K562 (cell line): ENCODE results near the gene CD9. TPM values are rescaled to one million over a fixed set of nuclear protein-coding genes. Genes with fewer than 3 reads are reported as not detected.

Experiments used
- ATAC-seq: fragments of 200-7000 bp; cut with Tn5 transposase; 3 replicates; pipeline ENCODE4 v1.9.1; 2020; ENCODE audit warnings: moderate library complexity
- BruUV-seq: library from RNA; stranded (reverse); fragments of 400-500 nt; replicated peaks from 2 replicates; lab custom pipeline; 2021; lab: Mats Ljungman, UMichigan
- CTCF ChIA-PET: fragments of 300-600 bp; formaldehyde crosslinking; extraction: SDS; loops from one replicate; lab custom pipeline; 2021; ENCODE audit warnings: low intra/inter-chr PET ratio; lab: Yijun Ruan, JAX
- POLR2A ChIA-PET: fragments of 300-600, 350-650 bp; sonication (Branson Sonifier 250); formaldehyde crosslinking; extraction: SDS; loops from one replicate; lab custom pipeline; 2021; ENCODE audit warnings: antibody characterized with exemption, inconsistent platforms; lab: Yijun Ruan, JAX
- DNase-seq, 4 experiments: peaks; one replicate each; pipeline versions ENCODE4 v3.0.0 to v3.0.0-alpha.2; 2011 to 2018; ENCODE audit warnings: low spot score in 3 of 4, mixed read lengths in 3 of 4; ENCODE audit errors: extremely low read depth in 1 of 4
- FAIRE-seq: peaks from 2 replicates; lab custom pipeline; 2011; peaks lifted over from hg19 to GRCh38; lab: Jason Lieb, UNC
- H2AFZ ChIP-seq: 2 replicates; pipeline ENCODE4 v1.6.0; 2011; ENCODE audit warnings: low read depth, low read length, control low read depth, inconsistent platforms
- H3K27ac ChIP-seq: fragments of 200-600 bp; 3 replicates; pipeline ENCODE4 v1.8.0; 2011; ENCODE audit warnings: low read depth, mild to moderate bottlenecking, control low read depth, inconsistent platforms, low read length, moderate library complexity, mixed read lengths; ENCODE audit errors: extremely low read depth
- H3K27me3 ChIP-seq, 2 experiments: fragments of 300-600 bp in 1 of 2; 2 replicates in 1 of 2; 3 replicates in 1 of 2; pipeline versions ENCODE4 v1.6.0 to v1.8.0; 2011; ENCODE audit warnings: inconsistent platforms in 2 of 2, low read length in 2 of 2, mild to moderate bottlenecking in 1 of 2, mixed read lengths in 1 of 2, moderate library complexity in 1 of 2; ENCODE audit not compliant: control insufficient read depth in 2 of 2, insufficient read depth in 2 of 2
- H3K36me3 ChIP-seq: fragments of 300-600 bp; 3 replicates; pipeline ENCODE4 v1.8.0; 2011; ENCODE audit warnings: mild to moderate bottlenecking, low read length, inconsistent platforms; ENCODE audit not compliant: control insufficient read depth, insufficient read depth
- H3K4me1 ChIP-seq, 2 experiments: fragments of 200-600 bp in 1 of 2; replicated peaks in 1 of 2; 2 replicates in 1 of 2; 3 replicates in 1 of 2; pipeline versions ENCODE4 v1.5.1 to v1.8.0; 2011; ENCODE audit warnings: inconsistent platforms in 2 of 2, low read length in 2 of 2, mild to moderate bottlenecking in 1 of 2, mixed read lengths in 1 of 2, moderate library complexity in 1 of 2; ENCODE audit not compliant: control insufficient read depth in 2 of 2, insufficient read depth in 2 of 2
- H3K4me2 ChIP-seq: 2 replicates; pipeline ENCODE4 v1.6.1; 2011; ENCODE audit warnings: low read length, control low read depth, inconsistent platforms, mixed read lengths; ENCODE audit not compliant: insufficient read depth
- H3K4me3 ChIP-seq: fragments of 200-600 bp; sonication (generic), shearing (Covaris generic); 2 replicates; pipeline ENCODE4 v1.5.1; 2016; ENCODE audit warnings: control low read depth, inconsistent platforms
- H3K79me2 ChIP-seq: fragments of 200-600 bp; 3 replicates; pipeline ENCODE4 v1.8.0; 2011; ENCODE audit warnings: low read length, inconsistent platforms; ENCODE audit not compliant: control insufficient read depth, insufficient read depth
- H3K9ac ChIP-seq, 2 experiments: 2 replicates each; pipeline versions ENCODE4 v1.6.0 to v1.6.1; 2011; ENCODE audit warnings: low read depth in 2 of 2, low read length in 2 of 2, control low read depth in 1 of 2, inconsistent platforms in 1 of 2, mild to moderate bottlenecking in 1 of 2, mixed read lengths in 1 of 2; ENCODE audit not compliant: insufficient read depth in 1 of 2
- H3K9me1 ChIP-seq: one replicate; pipeline ENCODE4 v1.6.0; 2011; ENCODE audit warnings: inconsistent platforms, mild to moderate bottlenecking, low read length, moderate library complexity; ENCODE audit not compliant: control insufficient read depth, insufficient read depth
- H3K9me3 ChIP-seq: replicated peaks from 2 replicates; pipeline ENCODE4 v1.5.1; 2011; ENCODE audit warnings: low read depth, low read length, inconsistent platforms; ENCODE audit not compliant: control insufficient read depth, insufficient read depth
- H4K20me1 ChIP-seq: replicated peaks from 2 replicates; pipeline ENCODE4 v1.6.1; 2011; ENCODE audit warnings: low read length, inconsistent platforms, mixed read lengths; ENCODE audit not compliant: control insufficient read depth, insufficient read depth
- ATF7 ChIP-seq: fragments of 450-650 bp; IDR thresholded peaks from 2 replicates; pipeline ENCODE4 v1.7.1; 2014; ENCODE audit warnings: mild to moderate bottlenecking, moderate library complexity
- BRD9 ChIP-seq: fragments of 450-650 bp; IDR thresholded peaks from 2 replicates; pipeline ENCODE4 v1.6.1; 2018; ENCODE audit warnings: low read depth; ENCODE audit not compliant: partially characterized antibody
- CBX1 ChIP-seq: sonication (generic); IDR thresholded peaks from 2 replicates; pipeline ENCODE4 v1.6.1; 2016; ENCODE audit warnings: antibody characterized with exemption, low read depth, mild to moderate bottlenecking
- E2F1 ChIP-seq: sonication (generic); formaldehyde crosslinking; IDR thresholded peaks from 2 replicates; pipeline ENCODE4 v1.8.1; 2023; ENCODE audit warnings: mild to moderate bottlenecking, missing genetic modification reagents, moderate library complexity
- EP300 ChIP-seq: IDR thresholded peaks from 2 replicates; pipeline ENCODE4 v1.6.1; 2012; ENCODE audit warnings: low read length, improper control_type of control experiment
- PHF21A ChIP-seq: fragments of 450-650 bp; IDR thresholded peaks from 2 replicates; pipeline ENCODE4 v1.6.1; 2017; ENCODE audit warnings: low read depth, borderline replicate concordance
- RB1 ChIP-seq: fragments of 450-650 bp; IDR thresholded peaks from 2 replicates; pipeline ENCODE4 v1.6.1; 2017; ENCODE audit warnings: low read depth, mild to moderate bottlenecking
- RFX7 ChIP-seq: fragments of 250-450 bp; sonication (Bioruptor Pico); IDR thresholded peaks from 2 replicates; pipeline ENCODE4 v1.5.1; 2021; ENCODE audit warnings: mild to moderate bottlenecking
- TBP ChIP-seq: optimal IDR thresholded peaks from 2 replicates; pipeline ENCODE3; 2011; ENCODE audit warnings: low read depth, low read length, improper control_type of control experiment
- ZNF324 ChIP-seq: fragments of 250-450 bp; sonication (Bioruptor Pico); IDR thresholded peaks from 2 replicates; pipeline ENCODE4 v1.4.0; 2020; ENCODE audit warnings: mild to moderate bottlenecking
- ZNF512 ChIP-seq: IDR thresholded peaks from 2 replicates; pipeline ENCODE4 v1.6.1; 2016; ENCODE audit warnings: missing genetic modification characterization, missing compliant biosample characterization
- ZNF551 ChIP-seq: fragments of 250-450 bp; sonication (Bioruptor Pico); IDR thresholded peaks from 2 replicates; pipeline ENCODE4 v1.5.0; 2021; ENCODE audit warnings: mild to moderate bottlenecking, moderate library complexity
- ZNF764 ChIP-seq: fragments of 250-450 bp; sonication (Bioruptor Pico); IDR thresholded peaks from 2 replicates; pipeline ENCODE4 v1.4.0; 2020; ENCODE audit warnings: low read depth, mild to moderate bottlenecking, moderate library complexity
- WGBS: fragments of 100-300 bp; shearing (Covaris generic); methylation state at CpG from one replicate; pipeline ENCODE4 v1.1.6; 2016; ENCODE audit warnings: low coverage, mixed read lengths; ENCODE audit not compliant: insufficient coverage; ENCODE audit errors: missing lambda C conversion rate; 5-methylcytosine and 5-hydroxymethylcytosine counted together
- in situ Hi-C: fragments of 300-500 bp; cut with MboI; formaldehyde crosslinking; loops from 4 replicates; pipeline ENCODE4 v1.15.0; 2018; ENCODE audit warnings: inconsistent platforms, mixed read lengths
- intact Hi-C: fragments of 100-400 bp; cut with micrococcal nuclease; formaldehyde crosslinking; loops from 2 replicates; pipeline ENCODE4 v1.14.2; 2022
- polyA plus RNA-seq, 8 experiments: library from polyadenylated mRNA; depleted of rRNA in 4 of 8; stranded (reverse) in 5 of 8; unstranded in 3 of 8; fragments of >200 nt; fragmentation: Nextera tagmentation in 2 of 8; fragmentation: Illumina TruSeq in 1 of 8; extraction: Ambion mirVana in 2 of 8; extraction: Trizol in 1 of 8; gene quantifications; 2 replicates each; pipeline versions ENCODE4 v1.2.1 to v1.2.3, GENCODE V29; 2011 to 2014; ENCODE audit warnings: inconsistent platforms in 1 of 8, missing spikeins in 1 of 8
- total RNA-seq, 7 experiments: library from RNA; depleted of rRNA in 6 of 7; stranded (reverse); fragments of >200 nt in 6 of 7; fragmentation: Illumina TruSeq in 2 of 7; extraction: Trizol in 2 of 7; gene quantifications; 2 replicates each; pipeline versions ENCODE4 v1.2.1 to v1.2.3, GENCODE V29; 2011 to 2021; ENCODE audit warnings: low replicate concordance in 1 of 7
- TF ChIP-seq, protein P1 (sequence below): fragments of 250-450 bp; sonication (Bioruptor Pico); IDR thresholded peaks from 2 replicates; pipeline ENCODE4 v1.5.0; 2020; ENCODE audit warnings: mild to moderate bottlenecking, borderline replicate concordance

CD9 gene
- total and polyA plus RNA-seq, 9 of the 15 experiments (the other 6 are each of a cell fraction or from before 2014, with no cell fraction given) = 0.43 to 5.6 (median 0.62) TPM

DNA sequence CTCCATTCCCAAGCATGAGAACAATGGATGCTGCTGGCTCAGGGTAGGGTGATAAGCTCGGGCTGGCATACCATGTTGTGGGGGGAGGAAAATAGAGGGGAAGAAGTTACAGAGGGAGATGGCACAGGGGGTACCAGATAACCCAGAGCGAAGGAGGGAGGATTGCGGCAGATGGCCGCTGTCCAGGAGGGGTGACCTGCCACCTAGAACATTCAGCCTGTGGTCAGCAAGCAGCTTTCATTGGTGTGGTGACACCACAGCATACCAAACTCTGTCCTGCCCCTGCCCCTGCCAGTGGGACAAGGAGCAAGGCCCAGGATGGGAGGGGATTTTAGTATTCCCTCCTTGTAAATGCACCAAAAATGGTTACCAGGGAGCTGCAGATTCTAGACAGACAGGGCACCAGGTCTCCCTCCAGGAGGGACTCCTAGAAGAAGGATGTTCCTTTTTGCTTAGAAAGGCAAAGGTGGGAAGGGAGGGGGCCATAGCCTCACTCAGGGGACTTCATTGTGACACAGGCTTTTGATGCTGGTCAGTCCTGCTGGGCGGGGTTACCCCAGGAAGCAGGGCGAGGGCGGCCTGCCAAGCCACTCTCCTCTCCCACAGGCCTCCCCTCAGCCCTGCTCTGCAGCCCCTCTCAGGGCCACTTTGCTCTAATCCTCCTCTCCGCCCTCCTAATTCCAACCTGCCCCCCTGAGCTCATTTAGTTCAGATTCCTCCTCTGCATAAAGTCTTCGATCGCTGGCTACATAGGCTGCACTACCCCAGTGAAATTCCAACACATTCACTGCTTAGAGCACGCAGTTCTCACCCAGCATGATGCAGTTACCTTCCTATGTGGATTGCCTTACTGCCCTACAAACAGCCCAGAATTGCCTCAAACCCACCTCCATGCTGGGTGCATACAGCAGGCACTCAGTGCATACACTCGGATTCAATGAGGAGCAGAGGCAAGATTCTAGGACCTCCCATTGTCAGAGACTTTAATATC, 74.3 kb downstream of the CD9 start:
- Histone ChIP-seq H3K4me1 (peaks cover 10 to 29% of the 10 kb centered on the region in 2 experiments; a peak in 4 of 5 replicates), H3K36me3 (no peaks in the 10 kb centered on the region), H3K79me2 (no peaks in the 10 kb centered on the region), H3K27me3 (peaks cover 3 to 7% of the 10 kb centered on the region in 2 experiments; a peak in 4 of 5 replicates), H4K20me1 (no peaks in the 10 kb centered on the region; the same call in 1 of the 2 replicates), H3K9ac (no peak overlapping the region), H2AFZ (no peak overlapping the region), H3K9me1 (no peaks in the 10 kb centered on the region), H3K9me3 (no peaks in the 10 kb centered on the region), H3K4me3 (no peak overlapping the region), H3K4me2 (no peak overlapping the region), H3K27ac (no peak overlapping the region)
- ATAC-seq (no peak), DNase-seq (peak in 1 of 4 experiments; percentile 2), FAIRE-seq (no peak)
- POLR2A ChIA-PET = interaction anchor here (0.6 to 1.2 kb wide), 4 partner anchors 10 to 349 kb away, joined by 3 to 4 read pairs (median 3); no protein-coding TSS in a partner anchor
- intact Hi-C loops = no loop called here
- 7% methylated on average over 7 of the region's 12 CpGs for WGBS
- CTCF ChIA-PET = no interaction called here
- in situ Hi-C loops = loop anchor here (5.0 kb wide), 2 partner anchors 67 to 207 kb away; no protein-coding TSS in a partner anchor
- BruUV-seq = no TSS peak
- TF ChIP-seq ZNF324 (CRISPR knock-in tag) (no peak), CBX1 (no peak), EP300 (no peak), ZNF764 (no peak), RFX7 (CRISPR knock-in tag) (no peak), BRD9 (no peak), PHF21A (no peak), ZNF512 (no peak), RB1 (no peak), ZNF551 (CRISPR knock-in tag) (no peak), ATF7 (no peak), TBP (no peak), E2F1 (no peak)
- TF ChIP-seq, protein P1, sequence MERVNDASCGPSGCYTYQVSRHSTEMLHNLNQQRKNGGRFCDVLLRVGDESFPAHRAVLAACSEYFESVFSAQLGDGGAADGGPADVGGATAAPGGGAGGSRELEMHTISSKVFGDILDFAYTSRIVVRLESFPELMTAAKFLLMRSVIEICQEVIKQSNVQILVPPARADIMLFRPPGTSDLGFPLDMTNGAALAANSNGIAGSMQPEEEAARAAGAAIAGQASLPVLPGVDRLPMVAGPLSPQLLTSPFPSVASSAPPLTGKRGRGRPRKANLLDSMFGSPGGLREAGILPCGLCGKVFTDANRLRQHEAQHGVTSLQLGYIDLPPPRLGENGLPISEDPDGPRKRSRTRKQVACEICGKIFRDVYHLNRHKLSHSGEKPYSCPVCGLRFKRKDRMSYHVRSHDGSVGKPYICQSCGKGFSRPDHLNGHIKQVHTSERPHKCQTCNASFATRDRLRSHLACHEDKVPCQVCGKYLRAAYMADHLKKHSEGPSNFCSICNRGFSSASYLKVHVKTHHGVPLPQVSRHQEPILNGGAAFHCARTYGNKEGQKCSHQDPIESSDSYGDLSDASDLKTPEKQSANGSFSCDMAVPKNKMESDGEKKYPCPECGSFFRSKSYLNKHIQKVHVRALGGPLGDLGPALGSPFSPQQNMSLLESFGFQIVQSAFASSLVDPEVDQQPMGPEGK = no peak
